Measurements from ENCODE around the gene BNIP5.

BNIP5 gene

GRCh38 chr6:36327919-36328236, 8.8 kb downstream of the BNIP5 start:
- no peak for DNase-seq (ENCODE audit: low read depth, low spot score)
- Histone ChIP-seq H3K9ac (ENCODE audit: insufficient read length, low read depth) (no peak overlapping the region), H3K4me1 (ENCODE audit: insufficient read depth, insufficient read length) (peaks cover 8% of the 10 kb centered on the region), H3K9me3 (ENCODE audit: insufficient read depth, low read length) (no peaks in the 10 kb centered on the region), H3K4me3 (ENCODE audit: insufficient read length, low read depth) (no peak overlapping the region), H3K27me3 (ENCODE audit: insufficient read depth, insufficient read length) (no peaks in the 10 kb centered on the region), H3K36me3 (ENCODE audit: insufficient read depth, insufficient read length, low read length) (no peaks in the 10 kb centered on the region)
- TF ChIP-seq ZNF274 (IDR thresholded peaks at IDR 0.05; ENCODE audit: low read depth, low read length), result no peak
- no peak for TF ChIP-seq SUZ12 (IDR thresholded peaks at IDR 0.05; ENCODE audit: extremely low read depth, insufficient read depth, insufficient read length)
- no peak for TF ChIP-seq YY1 (IDR thresholded peaks at IDR 0.05; ENCODE audit: insufficient read depth, insufficient read length)

- no peak overlapping the region for H3K4me3 ChIP-seq (ENCODE audit: insufficient read length, low read depth)
- DNase-seq (ENCODE audit: low read depth, low spot score), result peak; percentile 55
- no peaks in the 10 kb centered on the region for H3K36me3 ChIP-seq (ENCODE audit: insufficient read depth, insufficient read length, low read length)
- no peak for TF ChIP-seq ZNF274 (IDR thresholded peaks at IDR 0.05; ENCODE audit: low read depth, low read length)
- TF ChIP-seq YY1 (IDR thresholded peaks at IDR 0.05; ENCODE audit: insufficient read depth, insufficient read length), result no peak
- TF ChIP-seq SUZ12 (IDR thresholded peaks at IDR 0.05; ENCODE audit: extremely low read depth, insufficient read depth, insufficient read length), result no peak
- no peak overlapping the region for H3K9ac ChIP-seq (ENCODE audit: insufficient read length, low read depth)
- H3K27me3 ChIP-seq (ENCODE audit: insufficient read depth, insufficient read length), result no peaks in the 10 kb centered on the region
- peaks cover 8% of the 10 kb centered on the region for H3K4me1 ChIP-seq (ENCODE audit: insufficient read depth, insufficient read length)
- no peaks in the 10 kb centered on the region for H3K9me3 ChIP-seq (ENCODE audit: insufficient read depth, low read length)
Measured at GRCh38 chr6:36327226-36327918, 9.3 kb downstream of the BNIP5 start.

DNA sequence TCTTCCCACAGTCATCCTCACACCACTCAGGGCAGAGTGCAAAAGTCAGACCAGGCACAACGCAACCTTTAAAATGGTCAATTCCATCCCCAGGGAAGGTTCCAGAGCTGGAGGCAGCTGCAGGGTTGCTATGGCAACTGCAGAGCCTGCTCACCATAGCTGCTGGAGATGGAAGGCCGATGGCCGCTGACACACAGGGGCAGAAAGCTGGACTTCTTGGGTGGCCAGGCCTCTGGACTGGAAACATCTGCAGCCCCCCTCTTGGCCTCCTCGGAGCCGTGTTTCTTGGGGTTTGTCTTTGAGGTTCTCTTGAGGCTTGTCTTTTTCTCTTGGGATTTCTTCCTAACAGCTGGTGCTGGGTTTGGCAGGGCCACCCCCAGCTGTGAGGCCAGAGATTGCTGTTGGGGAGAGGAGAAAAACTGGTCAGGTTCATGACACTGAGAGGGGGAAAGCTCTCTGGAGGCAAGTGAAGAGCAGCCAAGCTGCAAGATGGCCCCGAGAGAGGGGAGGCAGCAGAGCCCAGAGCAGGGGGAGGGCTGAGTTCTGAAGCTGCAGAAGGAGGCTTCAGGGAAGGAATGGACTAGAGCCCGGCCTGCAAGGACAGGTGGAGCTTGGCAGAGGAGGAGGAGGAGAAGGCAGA, 10.2 kb downstream of the BNIP5 start:
- Histone ChIP-seq H3K27me3 (ENCODE audit: insufficient read depth, insufficient read length) (no peaks in the 10 kb centered on the region), H3K4me1 (ENCODE audit: insufficient read depth, insufficient read length) (peaks cover 8% of the 10 kb centered on the region), H3K36me3 (ENCODE audit: insufficient read depth, insufficient read length, low read length) (no peaks in the 10 kb centered on the region), H3K9me3 (ENCODE audit: insufficient read depth, low read length) (no peaks in the 10 kb centered on the region), H3K9ac (ENCODE audit: insufficient read length, low read depth) (no peak overlapping the region), H3K4me3 (ENCODE audit: insufficient read length, low read depth) (no peak overlapping the region)
- TF ChIP-seq ZNF274 (IDR thresholded peaks at IDR 0.05; ENCODE audit: low read depth, low read length) (no peak), SUZ12 (IDR thresholded peaks at IDR 0.05; ENCODE audit: extremely low read depth, insufficient read depth, insufficient read length) (no peak), YY1 (IDR thresholded peaks at IDR 0.05; ENCODE audit: insufficient read depth, insufficient read length) (no peak)
- no peak for DNase-seq (ENCODE audit: low read depth, low spot score)

DNA sequence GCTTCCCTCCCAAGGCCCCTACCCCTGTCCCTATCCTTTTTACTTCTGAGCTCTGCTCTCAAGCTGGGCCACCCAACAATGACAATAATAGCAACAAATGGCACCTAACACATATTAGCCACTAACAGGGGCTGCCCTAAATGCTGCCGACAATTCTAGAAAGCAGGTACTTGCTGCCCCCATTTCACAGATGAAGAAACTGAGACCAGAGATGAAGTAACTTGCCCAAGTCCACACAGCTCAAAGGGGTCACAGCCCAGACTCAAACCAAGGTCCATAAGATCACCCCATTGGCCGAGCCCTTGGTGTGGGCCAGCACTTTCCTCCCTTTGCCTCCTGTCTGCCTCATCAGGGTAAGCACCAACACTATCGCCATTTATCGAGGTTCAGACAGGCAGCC, 12.0 kb downstream of the BNIP5 start:
- peaks cover 3% of the 10 kb centered on the region for H3K4me1 ChIP-seq (ENCODE audit: insufficient read depth, insufficient read length)
- no peaks in the 10 kb centered on the region for H3K9me3 ChIP-seq (ENCODE audit: insufficient read depth, low read length)
- H3K9ac ChIP-seq (ENCODE audit: insufficient read length, low read depth), result no peak overlapping the region
- H3K27me3 ChIP-seq (ENCODE audit: insufficient read depth, insufficient read length), result no peaks in the 10 kb centered on the region
- TF ChIP-seq ZNF274 (IDR thresholded peaks at IDR 0.05; ENCODE audit: low read depth, low read length) (no peak), SUZ12 (IDR thresholded peaks at IDR 0.05; ENCODE audit: extremely low read depth, insufficient read depth, insufficient read length) (no peak), YY1 (IDR thresholded peaks at IDR 0.05; ENCODE audit: insufficient read depth, insufficient read length) (no peak)
- no peak for DNase-seq (ENCODE audit: low read depth, low spot score)
- no peaks in the 10 kb centered on the region for H3K36me3 ChIP-seq (ENCODE audit: insufficient read depth, insufficient read length, low read length)
- no peak overlapping the region for H3K4me3 ChIP-seq (ENCODE audit: insufficient read length, low read depth)

GRCh38 chr6:36324191-36324590, 12.5 kb downstream of the BNIP5 start:
- H3K9me3 ChIP-seq (ENCODE audit: insufficient read depth, low read length), result no peaks in the 10 kb centered on the region
- no peaks in the 10 kb centered on the region for H3K27me3 ChIP-seq (ENCODE audit: insufficient read depth, insufficient read length)
- H3K36me3 ChIP-seq (ENCODE audit: insufficient read depth, insufficient read length, low read length), result no peaks in the 10 kb centered on the region
- H3K9ac ChIP-seq (ENCODE audit: insufficient read length, low read depth), result no peak overlapping the region
- DNase-seq (ENCODE audit: low read depth, low spot score), result no peak
- peaks cover 3% of the 10 kb centered on the region for H3K4me1 ChIP-seq (ENCODE audit: insufficient read depth, insufficient read length)
- no peak for TF ChIP-seq YY1 (IDR thresholded peaks at IDR 0.05; ENCODE audit: insufficient read depth, insufficient read length)
- TF ChIP-seq SUZ12 (IDR thresholded peaks at IDR 0.05; ENCODE audit: extremely low read depth, insufficient read depth, insufficient read length), result no peak
- TF ChIP-seq ZNF274 (IDR thresholded peaks at IDR 0.05; ENCODE audit: low read depth, low read length), result no peak
- H3K4me3 ChIP-seq (ENCODE audit: insufficient read length, low read depth), result no peak overlapping the region

DNA sequence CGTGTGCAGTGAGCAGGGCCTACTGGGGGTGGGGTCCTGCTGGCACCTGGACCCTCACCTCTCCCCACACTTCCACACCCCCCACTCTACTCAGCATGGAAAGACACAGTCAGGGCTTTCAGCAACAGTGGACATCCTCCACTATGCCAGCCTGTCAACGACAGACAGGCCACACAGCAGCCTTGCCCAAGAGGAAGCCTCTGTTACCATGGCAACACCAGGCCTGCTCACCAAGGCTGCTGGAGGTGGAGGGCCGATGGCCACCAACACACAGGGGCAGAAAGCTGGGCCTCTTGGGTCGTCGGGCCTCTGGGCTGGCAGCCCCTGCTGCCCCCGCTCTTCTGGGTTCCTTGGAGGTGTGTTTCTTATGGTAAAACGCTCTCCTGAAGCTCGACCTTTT, 13.6 kb downstream of the BNIP5 start:
- Histone ChIP-seq H3K36me3 (ENCODE audit: insufficient read depth, insufficient read length, low read length) (no peaks in the 10 kb centered on the region), H3K4me1 (ENCODE audit: insufficient read depth, insufficient read length) (peaks cover 3% of the 10 kb centered on the region), H3K9me3 (ENCODE audit: insufficient read depth, low read length) (no peaks in the 10 kb centered on the region), H3K9ac (ENCODE audit: insufficient read length, low read depth) (no peak overlapping the region), H3K27me3 (ENCODE audit: insufficient read depth, insufficient read length) (no peaks in the 10 kb centered on the region), H3K4me3 (ENCODE audit: insufficient read length, low read depth) (no peak overlapping the region)
- no peak for DNase-seq (ENCODE audit: low read depth, low spot score)
- no peak for TF ChIP-seq YY1 (IDR thresholded peaks at IDR 0.05; ENCODE audit: insufficient read depth, insufficient read length)
- TF ChIP-seq SUZ12 (IDR thresholded peaks at IDR 0.05; ENCODE audit: extremely low read depth, insufficient read depth, insufficient read length), result no peak
- no peak for TF ChIP-seq ZNF274 (IDR thresholded peaks at IDR 0.05; ENCODE audit: low read depth, low read length)

GRCh38 chr6:36322591-36322990, 14.1 kb downstream of the BNIP5 start:
- Histone ChIP-seq H3K9ac (ENCODE audit: insufficient read length, low read depth) (no peak overlapping the region), H3K27me3 (ENCODE audit: insufficient read depth, insufficient read length) (no peaks in the 10 kb centered on the region), H3K9me3 (ENCODE audit: insufficient read depth, low read length) (no peaks in the 10 kb centered on the region), H3K36me3 (ENCODE audit: insufficient read depth, insufficient read length, low read length) (no peaks in the 10 kb centered on the region), H3K4me1 (ENCODE audit: insufficient read depth, insufficient read length) (peaks cover 3% of the 10 kb centered on the region), H3K4me3 (ENCODE audit: insufficient read length, low read depth) (no peak overlapping the region)
- DNase-seq (ENCODE audit: low read depth, low spot score), result no peak
- TF ChIP-seq SUZ12 (IDR thresholded peaks at IDR 0.05; ENCODE audit: extremely low read depth, insufficient read depth, insufficient read length) (no peak), ZNF274 (IDR thresholded peaks at IDR 0.05; ENCODE audit: low read depth, low read length) (no peak), YY1 (IDR thresholded peaks at IDR 0.05; ENCODE audit: insufficient read depth, insufficient read length) (no peak)
